HepG2 (cell line): Measurements from ENCODE around the gene MYCBPAP. TPM values are rescaled to one million over a fixed set of nuclear protein-coding genes. Genes with fewer than 3 reads are reported as not detected.

Experiments used
- ASH2L ChIP-seq: fragments of 300-600, 200-600 bp; sonication (generic); IDR thresholded peaks from 2 replicates; pipeline ENCODE4 v1.7.0; 2017; ENCODE audit warnings: low read depth, mild to moderate bottlenecking, moderate library complexity, mixed read lengths, low read length; ENCODE audit not compliant: insufficient read length
- CAMTA2 ChIP-seq: sonication (generic); formaldehyde crosslinking; IDR thresholded peaks from 2 replicates; pipeline ENCODE4 v1.4.0; 2020; ENCODE audit warnings: mild to moderate bottlenecking, missing genetic modification reagents, borderline replicate concordance
- CBX2 ChIP-seq, 2 experiments: fragments of 200-600 bp in 1 of 2; sonication (generic); formaldehyde crosslinking in 1 of 2; IDR thresholded peaks; 2 replicates each; pipeline versions ENCODE4 v1.7.0 to v1.8.1; 2018 to 2022; ENCODE audit warnings: low read depth in 2 of 2, low read length in 1 of 2, mild to moderate bottlenecking in 1 of 2, missing genetic modification reagents in 1 of 2
- CHD4 ChIP-seq: fragments of 200-600 bp; sonication (generic); IDR thresholded peaks from 2 replicates; pipeline ENCODE4 v1.7.0; 2017; ENCODE audit warnings: mild to moderate bottlenecking, low read length, borderline replicate concordance
- DPF2 ChIP-seq: sonication (generic); formaldehyde crosslinking; IDR thresholded peaks from 2 replicates; pipeline ENCODE4 v1.4.0; 2020; ENCODE audit warnings: mild to moderate bottlenecking, low read depth, missing genetic modification reagents, borderline replicate concordance
- FOXK2 ChIP-seq: fragments of 450-650 bp; IDR thresholded peaks from 2 replicates; pipeline ENCODE4 v1.6.1; 2016
- HNRNPK ChIP-seq: fragments of 200-400 bp; formaldehyde crosslinking; IDR thresholded peaks from 2 replicates; pipeline ENCODE4 v1.6.1; 2018; ENCODE audit warnings: low read length, low read depth, moderate library complexity, mild to moderate bottlenecking; ENCODE audit not compliant: poor library complexity, severe bottlenecking
- HNRNPLL ChIP-seq: fragments of 200-400 bp; formaldehyde crosslinking; IDR thresholded peaks from 2 replicates; pipeline ENCODE4 v1.6.1; 2017; ENCODE audit warnings: mild to moderate bottlenecking, low read depth, low read length; ENCODE audit not compliant: poor library complexity, severe bottlenecking
- JARID2 ChIP-seq: sonication (generic); formaldehyde crosslinking; IDR thresholded peaks from 2 replicates; pipeline ENCODE4 v1.8.1; 2023; ENCODE audit warnings: missing genetic modification reagents, inconsistent platforms; ENCODE audit not compliant: insufficient replicate concordance
- MED8 ChIP-seq: sonication (generic); formaldehyde crosslinking; IDR thresholded peaks from 2 replicates; pipeline ENCODE4 v1.8.1; 2023; ENCODE audit warnings: mild to moderate bottlenecking, missing genetic modification reagents; ENCODE audit not compliant: insufficient replicate concordance
- MEIS1 ChIP-seq: sonication (generic); formaldehyde crosslinking; IDR thresholded peaks from 2 replicates; pipeline ENCODE4 v1.9.0; 2021; ENCODE audit warnings: mild to moderate bottlenecking, missing genetic modification reagents, moderate library complexity, borderline replicate concordance
- REL ChIP-seq: sonication (generic); formaldehyde crosslinking; conservative IDR thresholded peaks from 2 replicates; pipeline ENCODE4 v1.8.0; 2022; ENCODE audit warnings: mild to moderate bottlenecking, missing genetic modification reagents, moderate library complexity
- RXRA ChIP-seq: sonication (generic); formaldehyde crosslinking; IDR thresholded peaks from 2 replicates; pipeline ENCODE4 v1.5.1; 2020; ENCODE audit warnings: missing genetic modification reagents
- SIN3A ChIP-seq: IDR thresholded peaks from 2 replicates; pipeline ENCODE4 v1.6.1; 2011; ENCODE audit warnings: low read depth, mild to moderate bottlenecking, control low read depth, low read length, borderline replicate concordance
- SMC3 ChIP-seq: IDR thresholded peaks from 2 replicates; pipeline ENCODE4 v1.6.1; 2011; ENCODE audit warnings: low read length, improper control_type of control experiment
- SP140L ChIP-seq: sonication (generic); formaldehyde crosslinking; IDR thresholded peaks from 2 replicates; pipeline ENCODE4 v1.4.0; 2020; ENCODE audit warnings: missing genetic modification reagents, borderline replicate concordance
- ZFP36L1 ChIP-seq: sonication (generic); formaldehyde crosslinking; IDR thresholded peaks from 2 replicates; pipeline ENCODE4 v1.8.0; 2022; ENCODE audit warnings: mild to moderate bottlenecking, missing genetic modification reagents, moderate library complexity
- ZNF101 ChIP-seq: sonication (generic); formaldehyde crosslinking; IDR thresholded peaks from 2 replicates; pipeline ENCODE4 v1.4.0; 2020; ENCODE audit warnings: mild to moderate bottlenecking, low read depth, missing genetic modification reagents, borderline replicate concordance
- ZNF260 ChIP-seq: sonication (generic); formaldehyde crosslinking; IDR thresholded peaks from 2 replicates; pipeline ENCODE4 v1.4.0; 2020; ENCODE audit warnings: missing genetic modification reagents, low read depth, mild to moderate bottlenecking, borderline replicate concordance
- ZNF678 ChIP-seq: sonication (generic); formaldehyde crosslinking; IDR thresholded peaks from 2 replicates; pipeline ENCODE4 v1.4.0; 2020; ENCODE audit warnings: mild to moderate bottlenecking, missing genetic modification reagents
- ZNF850 ChIP-seq: sonication (generic); formaldehyde crosslinking; conservative IDR thresholded peaks from 2 replicates; pipeline ENCODE4 v1.9.0; 2021; ENCODE audit warnings: mild to moderate bottlenecking, missing genetic modification reagents
- polyA plus RNA-seq, 8 experiments: library from polyadenylated mRNA; depleted of rRNA in 3 of 8; stranded (reverse) in 7 of 8; unstranded in 1 of 8; fragments of >200 nt; fragmentation: Illumina TruSeq in 4 of 8; extraction: Trizol in 4 of 8; gene quantifications; 2 replicates each; pipeline versions ENCODE4 v1.2.1 to v1.2.3, GENCODE V29; 2011 to 2016; ENCODE audit warnings: low read depth in 4 of 8, missing spikeins in 1 of 8, mixed read lengths in 1 of 8; ENCODE audit not compliant: insufficient read depth in 1 of 8
- total RNA-seq, 5 experiments: library from RNA; depleted of rRNA; stranded (reverse); fragments of >200 nt; fragmentation: Illumina TruSeq; extraction: Trizol; gene quantifications; 2 replicates each; pipeline ENCODE4 v1.2.3, GENCODE V29; 2016; ENCODE audit warnings: low read depth in 1 of 5
- TF ChIP-seq, protein P1 (sequence below): sonication (generic); formaldehyde crosslinking; IDR thresholded peaks from 2 replicates; pipeline ENCODE4 v1.4.0; 2020; ENCODE audit warnings: missing genetic modification reagents
- TF ChIP-seq, protein P2 (sequence below): IDR thresholded peaks from 2 replicates; pipeline ENCODE4 v1.6.1; 2012; ENCODE audit warnings: low read length, improper control_type of control experiment

MYCBPAP gene
- total and polyA plus RNA-seq, 2 of the 13 experiments (the other 11 are each of a cell fraction or from before 2014, with no cell fraction given), result 0.22 to 0.24 TPM

- TF ChIP-seq, protein P1, sequence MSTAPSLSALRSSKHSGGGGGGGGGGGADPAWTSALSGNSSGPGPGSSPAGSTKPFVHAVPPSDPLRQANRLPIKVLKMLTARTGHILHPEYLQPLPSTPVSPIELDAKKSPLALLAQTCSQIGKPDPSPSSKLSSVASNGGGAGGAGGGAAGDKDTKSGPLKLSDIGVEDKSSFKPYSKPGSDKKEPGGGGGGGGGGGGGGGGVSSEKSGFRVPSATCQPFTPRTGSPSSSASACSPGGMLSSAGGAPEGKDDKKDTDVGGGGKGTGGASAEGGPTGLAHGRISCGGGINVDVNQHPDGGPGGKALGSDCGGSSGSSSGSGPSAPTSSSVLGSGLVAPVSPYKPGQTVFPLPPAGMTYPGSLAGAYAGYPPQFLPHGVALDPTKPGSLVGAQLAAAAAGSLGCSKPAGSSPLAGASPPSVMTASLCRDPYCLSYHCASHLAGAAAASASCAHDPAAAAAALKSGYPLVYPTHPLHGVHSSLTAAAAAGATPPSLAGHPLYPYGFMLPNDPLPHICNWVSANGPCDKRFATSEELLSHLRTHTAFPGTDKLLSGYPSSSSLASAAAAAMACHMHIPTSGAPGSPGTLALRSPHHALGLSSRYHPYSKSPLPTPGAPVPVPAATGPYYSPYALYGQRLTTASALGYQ, result peak; percentile 46; the same call in 1 of the 2 replicates
- TF ChIP-seq DPF2 (CRISPR knock-in tag) (peak; percentile 13; the same call in 1 of the 2 replicates), ZNF101 (CRISPR knock-in tag) (no peak), REL (CRISPR knock-in tag) (no peak), ZNF678 (CRISPR knock-in tag) (peak; percentile 83; the same call in 1 of the 2 replicates), ZNF850 (CRISPR knock-in tag) (peak; percentile 76; the same call in 1 of the 2 replicates), SIN3A (peak; percentile 83), SP140L (no peak), CBX2 (IDR thresholded peaks at IDR 0.05; ENCODE audit: low read depth, low read length) (no peak), CBX2 (CRISPR knock-in tag; IDR thresholded peaks at IDR 0.05; ENCODE audit: low read depth) (peak; percentile 75; the same call in 1 of the 2 replicates), CAMTA2 (no peak; the same call in 1 of the 2 replicates), HNRNPK (peak; percentile 32), JARID2 (no peak), HNRNPLL (peak; percentile 99), CHD4 (peak; percentile 30; the same call in 1 of the 2 replicates), RXRA (peak; percentile 78), MEIS1 (no peak; the same call in 1 of the 2 replicates), FOXK2 (no peak), ZNF260 (CRISPR knock-in tag) (no peak), ASH2L (peak; percentile 54), SMC3 (no peak; the same call in 1 of the 2 replicates), MED8 (CRISPR knock-in tag) (no peak), ZFP36L1 (CRISPR knock-in tag) (no peak)
- TF ChIP-seq, protein P2, sequence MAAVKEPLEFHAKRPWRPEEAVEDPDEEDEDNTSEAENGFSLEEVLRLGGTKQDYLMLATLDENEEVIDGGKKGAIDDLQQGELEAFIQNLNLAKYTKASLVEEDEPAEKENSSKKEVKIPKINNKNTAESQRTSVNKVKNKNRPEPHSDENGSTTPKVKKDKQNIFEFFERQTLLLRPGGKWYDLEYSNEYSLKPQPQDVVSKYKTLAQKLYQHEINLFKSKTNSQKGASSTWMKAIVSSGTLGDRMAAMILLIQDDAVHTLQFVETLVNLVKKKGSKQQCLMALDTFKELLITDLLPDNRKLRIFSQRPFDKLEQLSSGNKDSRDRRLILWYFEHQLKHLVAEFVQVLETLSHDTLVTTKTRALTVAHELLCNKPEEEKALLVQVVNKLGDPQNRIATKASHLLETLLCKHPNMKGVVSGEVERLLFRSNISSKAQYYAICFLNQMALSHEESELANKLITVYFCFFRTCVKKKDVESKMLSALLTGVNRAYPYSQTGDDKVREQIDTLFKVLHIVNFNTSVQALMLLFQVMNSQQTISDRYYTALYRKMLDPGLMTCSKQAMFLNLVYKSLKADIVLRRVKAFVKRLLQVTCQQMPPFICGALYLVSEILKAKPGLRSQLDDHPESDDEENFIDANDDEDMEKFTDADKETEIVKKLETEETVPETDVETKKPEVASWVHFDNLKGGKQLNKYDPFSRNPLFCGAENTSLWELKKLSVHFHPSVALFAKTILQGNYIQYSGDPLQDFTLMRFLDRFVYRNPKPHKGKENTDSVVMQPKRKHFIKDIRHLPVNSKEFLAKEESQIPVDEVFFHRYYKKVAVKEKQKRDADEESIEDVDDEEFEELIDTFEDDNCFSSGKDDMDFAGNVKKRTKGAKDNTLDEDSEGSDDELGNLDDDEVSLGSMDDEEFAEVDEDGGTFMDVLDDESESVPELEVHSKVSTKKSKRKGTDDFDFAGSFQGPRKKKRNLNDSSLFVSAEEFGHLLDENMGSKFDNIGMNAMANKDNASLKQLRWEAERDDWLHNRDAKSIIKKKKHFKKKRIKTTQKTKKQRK, result no peak
These were observed 29.6 kb upstream of the MYCBPAP start, which contains the start of gene RSAD1 (continued) for GRCh38 chr17:50478391-50479381.
